HepG2 (cell line): ENCODE measurements around the gene ABCB8. TPM values are rescaled to one million over a fixed set of nuclear protein-coding genes. Genes with fewer than 3 reads are reported as not detected.

Experiments used
- AFF4 ChIP-seq: sonication (generic); formaldehyde crosslinking; IDR thresholded peaks from 2 replicates; pipeline ENCODE4 v1.4.0; 2020; ENCODE audit warnings: missing genetic modification reagents
- EED ChIP-seq: sonication (generic); formaldehyde crosslinking; IDR thresholded peaks from 2 replicates; pipeline ENCODE4 v1.5.0; 2020; ENCODE audit warnings: mild to moderate bottlenecking, missing genetic modification reagents
- ETV6 ChIP-seq: sonication (generic); formaldehyde crosslinking; conservative IDR thresholded peaks from 2 replicates; pipeline ENCODE4 v1.4.0; 2020; ENCODE audit warnings: missing genetic modification reagents
- FOSL2 ChIP-seq: sonication (generic); formaldehyde crosslinking; IDR thresholded peaks from 2 replicates; pipeline ENCODE4 v1.4.0; 2020; ENCODE audit warnings: missing genetic modification reagents
- GRHL1 ChIP-seq: sonication (generic); formaldehyde crosslinking; conservative IDR thresholded peaks from 2 replicates; pipeline ENCODE4 v1.8.0; 2022; ENCODE audit warnings: missing genetic modification reagents
- HDAC2 ChIP-seq: sonication (generic); formaldehyde crosslinking; IDR thresholded peaks from 2 replicates; pipeline ENCODE4 v1.4.0; 2020; ENCODE audit warnings: missing genetic modification reagents
- KLF12 ChIP-seq: sonication (generic); formaldehyde crosslinking; IDR thresholded peaks from 2 replicates; pipeline ENCODE4 v1.4.0; 2020; ENCODE audit warnings: missing genetic modification reagents, borderline replicate concordance
- KLF15 ChIP-seq: sonication (generic); formaldehyde crosslinking; IDR thresholded peaks from 2 replicates; pipeline ENCODE4 v1.8.1; 2023; ENCODE audit warnings: borderline replicate concordance, mild to moderate bottlenecking, inconsistent platforms, missing genetic modification reagents, mixed read lengths
- NCOR1 ChIP-seq: fragments of 200-600 bp; sonication (generic); IDR thresholded peaks from 2 replicates; pipeline ENCODE4 v1.7.0; 2017; ENCODE audit warnings: antibody characterized with exemption, low read length, borderline replicate concordance
- NR0B2 ChIP-seq: sonication (generic); formaldehyde crosslinking; IDR thresholded peaks from 2 replicates; pipeline ENCODE4 v1.4.0; 2020; ENCODE audit warnings: mild to moderate bottlenecking, missing genetic modification reagents
- STAG1 ChIP-seq: sonication (generic); formaldehyde crosslinking; IDR thresholded peaks from 2 replicates; pipeline ENCODE4 v1.4.0; 2020; ENCODE audit warnings: missing genetic modification reagents
- ZBTB21 ChIP-seq: sonication (generic); formaldehyde crosslinking; IDR thresholded peaks from 2 replicates; pipeline ENCODE4 v1.4.0; 2020; ENCODE audit warnings: missing genetic modification reagents
- ZFP36L2 ChIP-seq: sonication (generic); formaldehyde crosslinking; IDR thresholded peaks from 2 replicates; pipeline ENCODE4 v1.4.0; 2020; ENCODE audit warnings: missing genetic modification reagents
- ZMYM3 ChIP-seq: sonication (generic); formaldehyde crosslinking; IDR thresholded peaks from 2 replicates; pipeline ENCODE4 v1.5.1; 2020; ENCODE audit warnings: mild to moderate bottlenecking, missing genetic modification reagents
- ZNF660 ChIP-seq: sonication (generic); formaldehyde crosslinking; IDR thresholded peaks from 2 replicates; pipeline ENCODE4 v1.5.1; 2020; ENCODE audit warnings: mild to moderate bottlenecking, low read depth, missing genetic modification reagents, borderline replicate concordance
- ZNF710 ChIP-seq: sonication (generic); formaldehyde crosslinking; IDR thresholded peaks from 2 replicates; pipeline ENCODE4 v1.5.0; 2020; ENCODE audit warnings: mild to moderate bottlenecking, missing genetic modification reagents, borderline replicate concordance
- ZNF746 ChIP-seq: sonication (generic); formaldehyde crosslinking; IDR thresholded peaks from 2 replicates; pipeline ENCODE4 v1.8.0; 2022; ENCODE audit warnings: mild to moderate bottlenecking, missing genetic modification reagents
- polyA plus RNA-seq, 8 experiments: library from polyadenylated mRNA; depleted of rRNA in 3 of 8; stranded (reverse) in 7 of 8; unstranded in 1 of 8; fragments of >200 nt; fragmentation: Illumina TruSeq in 4 of 8; extraction: Trizol in 4 of 8; gene quantifications; 2 replicates each; pipeline versions ENCODE4 v1.2.1 to v1.2.3, GENCODE V29; 2011 to 2016; ENCODE audit warnings: low read depth in 4 of 8, missing spikeins in 1 of 8, mixed read lengths in 1 of 8; ENCODE audit not compliant: insufficient read depth in 1 of 8
- total RNA-seq, 5 experiments: library from RNA; depleted of rRNA; stranded (reverse); fragments of >200 nt; fragmentation: Illumina TruSeq; extraction: Trizol; gene quantifications; 2 replicates each; pipeline ENCODE4 v1.2.3, GENCODE V29; 2016; ENCODE audit warnings: low read depth in 1 of 5

ABCB8 gene
- total and polyA plus RNA-seq, 2 of the 13 experiments (the other 11 are each of a cell fraction or from before 2014, with no cell fraction given) = 6.6 to 16.7 TPM

- TF ChIP-seq NR0B2 (no peak), GRHL1 (CRISPR knock-in tag) (no peak), HDAC2 (CRISPR knock-in tag) (0 out of 2 replicates have a peak, but pooled peaks have one; percentile 24), FOSL2 (CRISPR knock-in tag) (no peak), ZBTB21 (CRISPR knock-in tag) (no peak), ZFP36L2 (no peak), KLF12 (CRISPR knock-in tag) (no peak; the same call in 1 of the 2 replicates), STAG1 (CRISPR knock-in tag) (no peak), ETV6 (CRISPR knock-in tag) (no peak), EED (no peak), ZNF660 (CRISPR knock-in tag) (no peak), NCOR1 (0 out of 2 replicates have a peak, but pooled peaks have one; percentile 28), ZNF710 (CRISPR knock-in tag) (no peak), KLF15 (CRISPR knock-in tag) (no peak), AFF4 (CRISPR knock-in tag) (no peak), ZNF746 (CRISPR knock-in tag) (peak; percentile 89; the same call in 1 of the 2 replicates), ZMYM3 (no peak; the same call in 1 of the 2 replicates)
These were observed 16.1 kb upstream of the ABCB8 start (continued) for GRCh38 chr7:151012031-151012692.
